ENCODE measurements around the gene APBA1.

DNA sequence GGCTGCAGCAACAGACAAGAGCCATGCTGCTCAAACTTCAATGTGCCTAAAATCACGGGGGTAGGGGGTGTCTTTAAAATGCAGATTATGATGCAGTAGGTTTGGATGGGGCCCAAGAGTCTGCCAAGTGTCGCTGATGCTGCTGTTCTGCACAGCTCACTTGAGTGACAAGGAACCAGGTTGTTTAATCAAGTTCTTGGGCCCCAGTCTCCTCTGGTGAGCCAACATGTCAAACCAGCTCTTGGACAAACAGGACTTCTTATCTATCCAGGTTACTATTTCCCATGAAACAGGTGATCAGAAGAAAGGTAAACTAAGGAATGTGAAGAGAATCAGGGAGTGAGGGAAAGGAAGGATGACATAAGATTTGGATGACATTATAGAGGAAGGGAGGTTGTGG is 78.0 kb downstream of the APBA1 start:
- TF ChIP-seq, protein P1, sequence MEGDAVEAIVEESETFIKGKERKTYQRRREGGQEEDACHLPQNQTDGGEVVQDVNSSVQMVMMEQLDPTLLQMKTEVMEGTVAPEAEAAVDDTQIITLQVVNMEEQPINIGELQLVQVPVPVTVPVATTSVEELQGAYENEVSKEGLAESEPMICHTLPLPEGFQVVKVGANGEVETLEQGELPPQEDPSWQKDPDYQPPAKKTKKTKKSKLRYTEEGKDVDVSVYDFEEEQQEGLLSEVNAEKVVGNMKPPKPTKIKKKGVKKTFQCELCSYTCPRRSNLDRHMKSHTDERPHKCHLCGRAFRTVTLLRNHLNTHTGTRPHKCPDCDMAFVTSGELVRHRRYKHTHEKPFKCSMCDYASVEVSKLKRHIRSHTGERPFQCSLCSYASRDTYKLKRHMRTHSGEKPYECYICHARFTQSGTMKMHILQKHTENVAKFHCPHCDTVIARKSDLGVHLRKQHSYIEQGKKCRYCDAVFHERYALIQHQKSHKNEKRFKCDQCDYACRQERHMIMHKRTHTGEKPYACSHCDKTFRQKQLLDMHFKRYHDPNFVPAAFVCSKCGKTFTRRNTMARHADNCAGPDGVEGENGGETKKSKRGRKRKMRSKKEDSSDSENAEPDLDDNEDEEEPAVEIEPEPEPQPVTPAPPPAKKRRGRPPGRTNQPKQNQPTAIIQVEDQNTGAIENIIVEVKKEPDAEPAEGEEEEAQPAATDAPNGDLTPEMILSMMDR (conservative IDR thresholded peaks at IDR 0.05 in 1 of 2, IDR thresholded peaks at IDR 0.05 in 1 of 2; ENCODE audit: extremely low read depth in 1 of 2, insufficient read depth in 1 of 2, low read depth in 1 of 2, low read length in 2 of 2), result no peak
- no peak for TF ChIP-seq EZH2 (IDR thresholded peaks at IDR 0.05; ENCODE audit: borderline replicate concordance, low read length)
